Measurements from ENCODE around the gene EFNA2.

Gene EFNA2

GRCh38 chr19:1298235-1298634, 12.6 kb downstream of the EFNA2 start:
- ATAC-seq: no peak
- no peak for TF ChIP-seq GLIS3 (CRISPR knock-in tag; IDR thresholded peaks at IDR 0.05)
- TF ChIP-seq OSR1 (CRISPR knock-in tag; IDR thresholded peaks at IDR 0.05): no peak
- peak; percentile 99 for TF ChIP-seq ZFP3 (CRISPR knock-in tag; IDR thresholded peaks at IDR 0.05)

- TF ChIP-seq ZFP30 (CRISPR knock-in tag; IDR thresholded peaks at IDR 0.05) (no peak), TOX (CRISPR knock-in tag; IDR thresholded peaks at IDR 0.05; ENCODE audit: borderline replicate concordance) (no peak), ZC3H10 (CRISPR knock-in tag; IDR thresholded peaks at IDR 0.05) (no peak), BACH2 (CRISPR knock-in tag; IDR thresholded peaks at IDR 0.05; ENCODE audit: borderline replicate concordance) (no peak), ZFP3 (CRISPR knock-in tag; IDR thresholded peaks at IDR 0.05) (no peak), CREB5 (CRISPR knock-in tag; IDR thresholded peaks at IDR 0.05; ENCODE audit: low read depth) (no peak), ZNF8 (CRISPR knock-in tag; IDR thresholded peaks at IDR 0.05) (no peak), ESRRG (CRISPR knock-in tag; IDR thresholded peaks at IDR 0.05) (no peak), OSR1 (CRISPR knock-in tag; IDR thresholded peaks at IDR 0.05) (no peak), CSDC2 (CRISPR knock-in tag; IDR thresholded peaks at IDR 0.05) (no peak), CSRNP3 (CRISPR knock-in tag; IDR thresholded peaks at IDR 0.05) (no peak), TCF4 (CRISPR knock-in tag; IDR thresholded peaks at IDR 0.05; ENCODE audit: borderline replicate concordance) (no peak), ISL1 (CRISPR knock-in tag; IDR thresholded peaks at IDR 0.05) (no peak), PATZ1 (CRISPR knock-in tag; IDR thresholded peaks at IDR 0.05; ENCODE audit: borderline replicate concordance) (no peak), POU6F1 (CRISPR knock-in tag; IDR thresholded peaks at IDR 0.05; ENCODE audit: borderline replicate concordance, low read depth) (no peak), ARNTL (CRISPR knock-in tag; IDR thresholded peaks at IDR 0.05; ENCODE audit: borderline replicate concordance, low read depth) (no peak), ZNF565 (CRISPR knock-in tag; conservative IDR thresholded peaks at IDR 0.05; ENCODE audit: low read depth) (no peak)
- no peak for ATAC-seq
Measured at GRCh38 chr19:1299801-1300200, 14.1 kb downstream of the EFNA2 start.

- ATAC-seq: no peak
- TF ChIP-seq ESRRG (CRISPR knock-in tag; IDR thresholded peaks at IDR 0.05) (no peak), SNAI2 (CRISPR knock-in tag; IDR thresholded peaks at IDR 0.05) (no peak), ISL1 (CRISPR knock-in tag; IDR thresholded peaks at IDR 0.05) (no peak), ZNF70 (CRISPR knock-in tag; IDR thresholded peaks at IDR 0.05) (no peak), PPARA (CRISPR knock-in tag; IDR thresholded peaks at IDR 0.05; ENCODE audit: borderline replicate concordance) (no peak), ZNF565 (CRISPR knock-in tag; conservative IDR thresholded peaks at IDR 0.05; ENCODE audit: low read depth) (no peak), PATZ1 (CRISPR knock-in tag; IDR thresholded peaks at IDR 0.05; ENCODE audit: borderline replicate concordance) (no peak), TSHZ2 (CRISPR knock-in tag; IDR thresholded peaks at IDR 0.05) (no peak), ZNF8 (CRISPR knock-in tag; IDR thresholded peaks at IDR 0.05) (no peak), CREB5 (CRISPR knock-in tag; IDR thresholded peaks at IDR 0.05; ENCODE audit: low read depth) (no peak), CSRNP3 (CRISPR knock-in tag; IDR thresholded peaks at IDR 0.05) (no peak)
Measured at GRCh38 chr19:1300744-1301490, 15.2 kb downstream of the EFNA2 start.
